Bronchial epithelial cell (primary cell): ENCODE data around the gene LUC7L2. TPM values are rescaled to one million over a fixed set of nuclear protein-coding genes. Genes with fewer than 3 reads are reported as not detected.

Experiments used
- DNase-seq: peaks from one replicate; pipeline ENCODE4 v3.0.0-alpha.2; 2010; ENCODE audit warnings: low read depth
- FAIRE-seq: peaks from 2 replicates; lab custom pipeline; 2011; peaks lifted over from hg19 to GRCh38; lab: Jason Lieb, UNC
- H3K27me3 ChIP-seq: 2 replicates; pipeline ENCODE4 v1.5.1; 2011; ENCODE audit warnings: low read length; ENCODE audit not compliant: control insufficient read depth, insufficient read depth
- H3K36me3 ChIP-seq: 2 replicates; pipeline ENCODE4 v1.5.1; 2011; ENCODE audit warnings: low read length; ENCODE audit not compliant: control insufficient read depth, insufficient read depth
- H3K4me3 ChIP-seq: 2 replicates; pipeline ENCODE4 v1.5.1; 2011; ENCODE audit warnings: mild to moderate bottlenecking, low read depth, low read length, control low read depth
- total RNA-seq: library from RNA; depleted of rRNA; stranded (reverse); fragments of >200 nt; gene quantifications from 2 replicates; pipeline ENCODE4 v1.2.1, GENCODE V29; 2014
- TF ChIP-seq, protein P1 (sequence below): IDR thresholded peaks from 2 replicates; pipeline ENCODE4 v1.5.1; 2011; ENCODE audit warnings: mild to moderate bottlenecking, moderate library complexity, low read length, control low read depth, inconsistent platforms; ENCODE audit not compliant: insufficient read depth, severe bottlenecking

The LUC7L2 gene
- total RNA-seq, 1 donor from 2014 or later = 52.7 TPM

DNA sequence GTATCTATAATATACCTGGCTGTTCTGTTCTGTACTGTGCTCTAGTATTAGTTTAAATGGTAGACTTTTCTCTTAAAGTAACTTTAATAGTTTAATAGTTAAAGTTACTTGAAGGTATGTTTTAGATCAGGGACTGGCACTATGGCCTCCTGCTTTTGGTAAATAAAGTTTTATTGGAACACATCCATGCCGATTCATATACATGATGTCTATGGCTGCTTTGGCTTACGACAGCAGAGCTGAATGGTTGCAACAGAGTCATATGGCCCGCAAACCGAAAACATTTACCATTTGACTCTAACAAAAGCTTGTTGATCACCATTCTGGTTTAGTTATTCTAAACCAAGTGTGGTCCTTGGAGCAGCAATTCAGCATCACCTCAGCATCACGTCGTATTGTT is 6.7 kb downstream of the LUC7L2 start:
- H3K36me3 ChIP-seq = peaks cover 11% of the 10 kb centered on the region
- TF ChIP-seq, protein P1, sequence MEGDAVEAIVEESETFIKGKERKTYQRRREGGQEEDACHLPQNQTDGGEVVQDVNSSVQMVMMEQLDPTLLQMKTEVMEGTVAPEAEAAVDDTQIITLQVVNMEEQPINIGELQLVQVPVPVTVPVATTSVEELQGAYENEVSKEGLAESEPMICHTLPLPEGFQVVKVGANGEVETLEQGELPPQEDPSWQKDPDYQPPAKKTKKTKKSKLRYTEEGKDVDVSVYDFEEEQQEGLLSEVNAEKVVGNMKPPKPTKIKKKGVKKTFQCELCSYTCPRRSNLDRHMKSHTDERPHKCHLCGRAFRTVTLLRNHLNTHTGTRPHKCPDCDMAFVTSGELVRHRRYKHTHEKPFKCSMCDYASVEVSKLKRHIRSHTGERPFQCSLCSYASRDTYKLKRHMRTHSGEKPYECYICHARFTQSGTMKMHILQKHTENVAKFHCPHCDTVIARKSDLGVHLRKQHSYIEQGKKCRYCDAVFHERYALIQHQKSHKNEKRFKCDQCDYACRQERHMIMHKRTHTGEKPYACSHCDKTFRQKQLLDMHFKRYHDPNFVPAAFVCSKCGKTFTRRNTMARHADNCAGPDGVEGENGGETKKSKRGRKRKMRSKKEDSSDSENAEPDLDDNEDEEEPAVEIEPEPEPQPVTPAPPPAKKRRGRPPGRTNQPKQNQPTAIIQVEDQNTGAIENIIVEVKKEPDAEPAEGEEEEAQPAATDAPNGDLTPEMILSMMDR = no peak
- FAIRE-seq (no peak), DNase-seq (no peak)
- no peaks in the 10 kb centered on the region for H3K27me3 ChIP-seq
- no peak overlapping the region for H3K4me3 ChIP-seq

DNA sequence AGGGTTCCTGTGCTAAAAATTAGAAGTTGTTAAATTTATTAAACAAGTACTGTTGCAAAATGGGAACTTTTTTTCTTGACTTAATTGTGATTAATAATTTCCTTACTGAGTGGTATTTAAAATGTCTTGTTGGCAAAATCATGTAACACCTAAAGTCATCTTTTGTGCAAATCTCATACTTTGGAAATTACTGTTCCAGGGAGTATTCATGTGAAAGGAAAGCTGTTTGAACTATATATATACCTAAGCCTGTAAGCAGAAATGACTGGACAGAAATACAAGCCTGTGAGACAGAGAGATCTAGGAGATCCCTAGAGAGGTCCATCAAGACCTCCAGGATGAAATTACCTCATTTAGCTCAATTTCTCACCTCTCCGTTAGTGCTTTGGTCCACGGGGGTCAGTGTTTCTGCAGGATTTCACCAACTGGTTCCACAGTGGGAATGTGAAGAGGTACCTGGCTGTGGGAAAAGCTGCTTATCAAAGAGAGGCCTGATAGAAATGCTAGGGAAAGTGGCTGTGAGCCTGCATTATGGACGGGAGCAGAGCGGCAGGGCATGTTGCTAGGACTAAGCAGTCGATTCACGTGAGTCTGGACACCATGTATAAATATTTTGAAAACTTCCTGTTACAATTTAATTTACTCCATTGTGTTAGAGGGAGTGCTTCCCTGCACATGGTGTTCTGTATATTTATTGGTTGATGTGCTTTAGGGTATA is 7.9 kb downstream of the LUC7L2 start:
- H3K27me3 ChIP-seq = no peaks in the 10 kb centered on the region
- H3K36me3 ChIP-seq = peaks cover 11% of the 10 kb centered on the region
- FAIRE-seq = no peak
- DNase-seq = no peak
- TF ChIP-seq, protein P1 = no peak
- no peak overlapping the region for H3K4me3 ChIP-seq

DNA sequence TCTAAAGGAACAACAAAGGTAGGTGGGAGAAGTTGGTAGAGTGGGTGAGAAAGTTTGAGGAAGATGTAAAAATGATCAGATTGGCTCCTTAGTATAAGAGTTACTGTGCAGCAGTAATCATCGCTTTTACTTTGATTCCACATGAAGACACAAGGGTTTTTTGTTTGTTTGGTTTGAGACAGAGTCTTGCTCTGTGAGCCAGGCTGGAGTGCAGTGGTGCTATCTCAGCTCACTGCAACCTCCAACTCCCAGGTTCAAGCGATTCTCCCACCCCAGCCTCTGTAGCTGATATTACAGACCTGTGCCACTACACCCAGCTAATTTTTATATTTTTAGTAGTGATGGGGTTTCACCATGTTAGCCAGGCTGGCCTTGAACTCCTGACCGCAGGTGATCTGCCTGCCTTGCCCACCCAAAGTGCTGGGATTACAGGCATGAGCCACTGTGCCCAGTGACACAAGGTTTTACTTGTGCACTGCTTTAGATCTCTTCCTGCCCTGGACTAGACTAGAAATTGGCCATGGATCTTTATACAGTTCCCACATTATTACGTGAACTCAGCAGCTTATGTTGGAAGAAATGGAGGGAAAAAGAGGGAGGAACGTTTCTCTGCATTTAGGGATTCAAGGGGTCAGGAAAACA is 10.7 kb downstream of the LUC7L2 start:
- Histone ChIP-seq H3K36me3 (peaks cover 7% of the 10 kb centered on the region), H3K27me3 (no peaks in the 10 kb centered on the region), H3K4me3 (no peak overlapping the region)
- FAIRE-seq (no peak), DNase-seq (no peak)
- TF ChIP-seq, protein P1 = no peak

DNA sequence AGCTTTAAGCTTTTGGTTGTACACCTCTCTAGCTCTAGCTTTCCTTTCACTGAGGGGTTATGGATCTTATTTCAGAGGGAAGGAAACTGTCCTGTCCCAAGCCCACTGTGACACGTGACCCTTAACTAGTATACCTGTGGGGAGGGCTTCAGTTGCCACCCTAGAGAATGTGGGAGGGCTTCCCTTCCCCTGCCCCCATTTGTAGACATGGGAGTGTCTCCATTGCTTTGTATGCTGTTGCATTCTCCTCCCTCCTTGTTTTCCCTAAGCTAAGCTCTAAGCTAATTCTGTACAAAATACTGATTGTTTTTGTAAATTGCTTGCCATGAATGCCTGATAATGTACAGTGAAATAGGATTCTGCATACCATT is 11.2 kb downstream of the LUC7L2 start:
- DNase-seq (no peak), FAIRE-seq (no peak)
- no peak overlapping the region for H3K4me3 ChIP-seq
- TF ChIP-seq, protein P1 = no peak
- H3K27me3 ChIP-seq = no peaks in the 10 kb centered on the region
- H3K36me3 ChIP-seq = peaks cover 7% of the 10 kb centered on the region

DNA sequence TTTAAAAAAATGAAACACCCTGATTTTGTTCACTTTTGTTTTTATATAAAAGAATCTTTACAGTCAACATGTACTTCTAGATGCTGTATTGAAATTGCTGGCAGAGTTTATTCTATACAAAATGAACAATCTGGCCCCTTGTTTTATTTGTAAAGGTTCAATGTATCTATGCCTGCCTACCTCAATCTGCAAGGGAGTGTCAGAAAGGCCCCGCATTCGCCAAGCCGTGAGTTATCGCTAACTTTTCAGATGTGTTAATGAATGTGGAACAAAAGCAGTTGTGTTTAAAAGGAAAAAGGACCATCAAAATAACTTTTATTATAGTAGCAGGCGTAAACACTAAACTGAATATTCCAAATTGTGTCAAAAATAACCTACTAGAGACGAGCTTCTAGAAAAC is 14.6 kb downstream of the LUC7L2 start:
- no peak for DNase-seq
- peaks cover 10% of the 10 kb centered on the region for H3K36me3 ChIP-seq

More for the DNA sequence above, 14.6 kb downstream of the LUC7L2 start:
- TF ChIP-seq, protein P1 = no peak
- Histone ChIP-seq H3K4me3 (no peak overlapping the region), H3K27me3 (no peaks in the 10 kb centered on the region)
- FAIRE-seq = no peak
